Endothelial cell of umbilical vein (primary cell): Measurements from ENCODE around the gene TXN2. TPM values are rescaled to one million over a fixed set of nuclear protein-coding genes. Genes with fewer than 3 reads are reported as not detected.

Experiments
- BruUV-seq: library from RNA; stranded (reverse); fragments of 400-500 nt; replicated peaks from 2 replicates; lab custom pipeline; 2021; lab: Mats Ljungman, UMichigan
- CTCF ChIA-PET: fragments of 300-600, 350-600 bp; sonication (Branson Sonifier 250); formaldehyde crosslinking; loops from one replicate; lab custom pipeline; 2021; ENCODE audit warnings: antibody characterized with exemption, inconsistent platforms; lab: Charles Lee
- POLR2A ChIA-PET: fragments of 300-600, 350-600 bp; sonication (Branson Sonifier 250); formaldehyde crosslinking; loops from one replicate; lab custom pipeline; 2021; ENCODE audit warnings: antibody characterized with exemption, inconsistent platforms; lab: Charles Lee
- DNase-seq: peaks from one replicate; pipeline ENCODE4 v3.0.0-alpha.2; 2011; ENCODE audit warnings: low read depth, low spot score
- FAIRE-seq: peaks from 2 replicates; lab custom pipeline; 2011; peaks lifted over from hg19 to GRCh38; lab: Jason Lieb, UNC
- H2AFZ ChIP-seq: 2 replicates; pipeline ENCODE4 v1.6.0; 2012; ENCODE audit warnings: low read depth, low read length, control low read depth, inconsistent platforms
- H3K27ac ChIP-seq: 2 replicates; pipeline ENCODE4 v1.5.1; 2011; ENCODE audit warnings: low read depth, mild to moderate bottlenecking, control low read depth, low read length, moderate library complexity; ENCODE audit not compliant: insufficient read depth
- H3K27me3 ChIP-seq, 2 experiments: 2 replicates each; pipeline versions ENCODE4 v1.6.0 to v1.6.1; 2011; ENCODE audit warnings: low read length in 2 of 2, mixed read lengths in 1 of 2; ENCODE audit not compliant: control insufficient read depth in 2 of 2, insufficient read depth in 2 of 2
- H3K36me3 ChIP-seq, 2 experiments: 2 replicates in 1 of 2; 3 replicates in 1 of 2; pipeline ENCODE4 v1.5.1; 2011; ENCODE audit warnings: low read length in 2 of 2, mild to moderate bottlenecking in 1 of 2, moderate library complexity in 1 of 2; ENCODE audit not compliant: control insufficient read depth in 2 of 2, insufficient read depth in 2 of 2; ENCODE audit errors: extremely low read depth in 1 of 2
- H3K4me1 ChIP-seq: 3 replicates; pipeline ENCODE4 v1.5.1; 2011; ENCODE audit warnings: mild to moderate bottlenecking, low read length; ENCODE audit not compliant: control insufficient read depth, insufficient read depth; ENCODE audit errors: extremely low read depth
- H3K4me2 ChIP-seq: 2 replicates; pipeline ENCODE4 v1.6.1; 2011; ENCODE audit warnings: low read length, control low read depth, mixed read lengths; ENCODE audit not compliant: insufficient read depth
- H3K4me3 ChIP-seq, 3 experiments: fragments of 200-600 bp in 1 of 3; sonication (generic), shearing (Covaris generic) in 1 of 3; replicated peaks in 1 of 3; 2 replicates each; pipeline ENCODE4 v1.5.1; 2011 to 2016; ENCODE audit warnings: control low read depth in 3 of 3, low read length in 3 of 3, mild to moderate bottlenecking in 2 of 3, inconsistent platforms in 1 of 3, low read depth in 1 of 3, moderate library complexity in 1 of 3; ENCODE audit not compliant: insufficient read depth in 1 of 3
- H3K79me2 ChIP-seq: 2 replicates; pipeline ENCODE4 v1.6.0; 2012; ENCODE audit warnings: low read length, inconsistent platforms; ENCODE audit not compliant: control insufficient read depth, insufficient read depth
- H3K9ac ChIP-seq: replicated peaks from 2 replicates; pipeline ENCODE3; 2011; ENCODE audit warnings: low read length, control low read depth; ENCODE audit not compliant: insufficient read depth; ENCODE audit errors: extremely low read depth
- H3K9me1 ChIP-seq: replicated peaks from 3 replicates; pipeline ENCODE4 v1.6.0; 2011; ENCODE audit warnings: mild to moderate bottlenecking, low read length; ENCODE audit not compliant: control insufficient read depth, insufficient read depth; ENCODE audit errors: extremely low read depth
- H3K9me3 ChIP-seq: replicated peaks from 2 replicates; pipeline ENCODE4 v1.5.1; 2012; ENCODE audit warnings: low read length, inconsistent platforms; ENCODE audit not compliant: control insufficient read depth, insufficient read depth
- H4K20me1 ChIP-seq: replicated peaks from 2 replicates; pipeline ENCODE3; 2011; ENCODE audit warnings: mild to moderate bottlenecking, low read length; ENCODE audit not compliant: control insufficient read depth, insufficient read depth; ENCODE audit errors: extremely low read depth
- EZH2 ChIP-seq: IDR thresholded peaks from 2 replicates; pipeline ENCODE4 v1.6.1; 2012; ENCODE audit warnings: borderline replicate concordance, low read depth, mild to moderate bottlenecking, moderate library complexity, low read length, inconsistent platforms; ENCODE audit not compliant: severe bottlenecking
- GATA2 ChIP-seq: IDR thresholded peaks from 2 replicates; pipeline ENCODE4 v1.7.0; 2011; ENCODE audit warnings: low read depth, mild to moderate bottlenecking, moderate library complexity, mixed read lengths, low read length; ENCODE audit not compliant: insufficient read length, insufficient read depth
- JUN ChIP-seq: IDR thresholded peaks from 2 replicates; pipeline ENCODE4 v1.6.1; 2011; ENCODE audit warnings: borderline replicate concordance, low read depth; ENCODE audit not compliant: insufficient read length, insufficient read depth
- MAX ChIP-seq: IDR thresholded peaks from 2 replicates; pipeline ENCODE4 v1.6.1; 2011; ENCODE audit not compliant: insufficient read depth, insufficient read length
- POLR2A ChIP-seq: IDR thresholded peaks from 2 replicates; pipeline ENCODE4 v1.6.1; 2012; ENCODE audit warnings: low read depth, mild to moderate bottlenecking, control low read depth, low read length
- POLR2AphosphoS5 ChIP-seq: IDR thresholded peaks from 2 replicates; pipeline ENCODE4 v1.6.1; 2012; ENCODE audit warnings: low read depth, mild to moderate bottlenecking, control low read depth, low read length, moderate library complexity; ENCODE audit not compliant: insufficient read depth
- dilution Hi-C: fragments of 300-500 bp; cut with MboI; formaldehyde crosslinking; loops from one replicate; pipeline ENCODE4 v1.15.0; 2019; ENCODE audit warnings: low sequenced_read_pairs; ENCODE audit not compliant: extremely low pct_ligation_motif_present
- intact Hi-C: fragments of 100-400 bp; cut with micrococcal nuclease; formaldehyde crosslinking; loops from one replicate; pipeline ENCODE4 v1.10.0; 2022
- polyA plus RNA-seq, 4 experiments: library from polyadenylated mRNA; depleted of rRNA in 3 of 4; stranded (reverse) in 3 of 4; unstranded in 1 of 4; fragments of >200 nt; gene quantifications; 2 replicates each; pipeline versions ENCODE4 v1.2.1 to v1.2.3, GENCODE V29; 2011 to 2012; ENCODE audit warnings: missing spikeins in 1 of 4
- total RNA-seq: library from RNA; stranded (reverse); gene quantifications from 2 replicates; pipeline ENCODE4 v1.2.3, GENCODE V29; 2021

The TXN2 gene
- total and polyA plus RNA-seq, 2 donors (not counting 3 experiments of a cell fraction or from before 2014, with no cell fraction given): 75.9 to 183 TPM

GRCh38 chr22:36506637-36507517 is 25.4 kb upstream of the TXN2 start, which contains the start of gene FOXRED2:
Gene FOXRED2, minus strand, starts transcription at chr22:36507040. Its CDS starts 618 bp downstream, at chr22:36506422.
- peaks cover 9 to 11% of the 10 kb centered on the region in 2 experiments for H3K36me3 ChIP-seq
- peak within 1 kb of the TSS; percentile 41 for H3K4me2 ChIP-seq
- no peaks in the 10 kb centered on the region for H3K9me3 ChIP-seq
- no peaks in the 10 kb centered on the region for H3K9me1 ChIP-seq
- DNase-seq (peak; percentile 82), FAIRE-seq (peak; percentile 88)
- H3K27ac ChIP-seq: peak within 1 kb of the TSS; percentile 30
- ChIA-PET POLR2A (no interaction called here), CTCF (interaction anchor here (1.4 to 1.6 kb wide), 2 partner anchors 20 to 693 kb away, joined by 4 to 9 read pairs; no protein-coding TSS in a partner anchor)
- H3K27me3 ChIP-seq: no peaks in the 10 kb centered on the region
- H2AFZ ChIP-seq: peak within 1 kb of the TSS; percentile 74
- TF ChIP-seq MAX: peak; percentile 78
- peak; percentile 83 for TF ChIP-seq POLR2A
- TF ChIP-seq GATA2: no peak
- TF ChIP-seq JUN: no peak
- no peak for TF ChIP-seq EZH2
- peak; percentile 79 for TF ChIP-seq POLR2AphosphoS5
- no peaks in the 10 kb centered on the region for H3K79me2 ChIP-seq
- no peaks in the 10 kb centered on the region for H4K20me1 ChIP-seq
- TSS peak; percentile 42 for BruUV-seq
- peak within 1 kb of the TSS; percentile 18 for H3K9ac ChIP-seq
- H3K4me1 ChIP-seq: peaks cover 10% of the 10 kb centered on the region
- peak within 1 kb of the TSS in 2 of 3 experiments; percentile 25 to 58 for H3K4me3 ChIP-seq
- dilution Hi-C loops (no loop called here), intact Hi-C loops (loop anchor here (2.0 kb wide), 1 partner anchor 22 kb away; the partner anchor contains the start of gene EIF3D)
